Neural cell (in vitro differentiated cells): ENCODE data around the gene SLC22A23. TPM values are rescaled to one million over a fixed set of nuclear protein-coding genes. Genes with fewer than 3 reads are reported as not detected.

Experiments used
- H2AFZ ChIP-seq: fragments of 200-600, 300-800 bp; sonication (generic), shearing (Covaris generic); 2 replicates; pipeline ENCODE4 v1.6.0; 2014; ENCODE audit warnings: low read depth, mild to moderate bottlenecking, antibody characterized with exemption, low read length, moderate library complexity
- H3F3A ChIP-seq: fragments of 200-600 bp; shearing (Covaris generic); 2 replicates; pipeline ENCODE4 v1.6.1; 2016; ENCODE audit warnings: mild to moderate bottlenecking, moderate library complexity, mixed read lengths, antibody characterized with exemption, low read length; ENCODE audit not compliant: insufficient read depth, poor library complexity, severe bottlenecking
- H3K27ac ChIP-seq: fragments of 200-600, 300-800 bp; sonication (generic), shearing (Covaris generic); 2 replicates; pipeline ENCODE4 v1.5.1; 2014; ENCODE audit warnings: mild to moderate bottlenecking, low read length, moderate library complexity
- H3K27me3 ChIP-seq: fragments of 300-800, 200-600 bp; sonication (generic), shearing (Covaris generic); 2 replicates; pipeline ENCODE4 v1.6.0; 2014; ENCODE audit warnings: mild to moderate bottlenecking, low read depth, low read length, moderate library complexity; ENCODE audit not compliant: insufficient read depth
- H3K36me3 ChIP-seq: fragments of 300-800, 200-600 bp; sonication (generic), shearing (Covaris generic); 2 replicates; pipeline ENCODE4 v1.5.1; 2014; ENCODE audit warnings: mild to moderate bottlenecking, antibody characterized with exemption, low read length, moderate library complexity; ENCODE audit not compliant: insufficient read depth
- H3K4me2 ChIP-seq: fragments of 300-800, 200-600 bp; sonication (generic), shearing (Covaris generic); 2 replicates; pipeline ENCODE4 v1.6.0; 2014; ENCODE audit warnings: mild to moderate bottlenecking, low read length
- H3K4me3 ChIP-seq: fragments of 300-800, 200-600 bp; sonication (generic), shearing (Covaris generic); 2 replicates; pipeline ENCODE4 v1.5.1; 2014; ENCODE audit warnings: mild to moderate bottlenecking, low read length, moderate library complexity
- H3K79me2 ChIP-seq: fragments of 200-600 bp; shearing (Covaris generic); replicated peaks from 2 replicates; pipeline ENCODE4 v1.6.0; 2014; ENCODE audit warnings: mild to moderate bottlenecking, low read length, moderate library complexity; ENCODE audit not compliant: insufficient read depth
- H3K9ac ChIP-seq: fragments of 300-800, 200-600 bp; sonication (generic), shearing (Covaris generic); 2 replicates; pipeline ENCODE4 v1.6.1; 2016; ENCODE audit warnings: mild to moderate bottlenecking, low read length, mixed read lengths
- H3K9me2 ChIP-seq: fragments of 200-600 bp; shearing (Covaris generic); 2 replicates; pipeline ENCODE4 v1.6.1; 2016; ENCODE audit warnings: mild to moderate bottlenecking, low read length, mixed read lengths; ENCODE audit not compliant: insufficient read depth
- H3K9me3 ChIP-seq: fragments of 200-600, 300-800 bp; sonication (generic), shearing (Covaris generic); 2 replicates; pipeline ENCODE4 v1.6.1; 2016; ENCODE audit warnings: mild to moderate bottlenecking, mixed run types, low read length, moderate library complexity, mixed read lengths
- H4K20me1 ChIP-seq: fragments of 200-600 bp; shearing (Covaris generic); 2 replicates; pipeline ENCODE4 v1.6.1; 2016; ENCODE audit warnings: mild to moderate bottlenecking, mixed run types; ENCODE audit not compliant: insufficient read depth
- EP300 ChIP-seq: fragments of 450-650 bp; conservative IDR thresholded peaks from 2 replicates; pipeline ENCODE4 v1.6.1; 2014; ENCODE audit warnings: antibody characterized with exemption, mild to moderate bottlenecking, moderate library complexity; ENCODE audit not compliant: poor library complexity, severe bottlenecking
- EZH2 ChIP-seq: fragments of 200-600, 300-800 bp; shearing (Covaris generic), sonication (generic); IDR thresholded peaks from 2 replicates; pipeline ENCODE4 v1.6.1; 2014; ENCODE audit warnings: antibody characterized with exemption, low read length, borderline replicate concordance, mild to moderate bottlenecking; ENCODE audit not compliant: insufficient read depth, poor library complexity, severe bottlenecking
- MXI1 ChIP-seq: fragments of 450-650 bp; conservative IDR thresholded peaks from 2 replicates; pipeline ENCODE4 v1.6.1; 2014; ENCODE audit warnings: antibody characterized with exemption, mild to moderate bottlenecking; ENCODE audit not compliant: poor library complexity, severe bottlenecking
- POLR2AphosphoS5 ChIP-seq: IDR thresholded peaks from 2 replicates; pipeline ENCODE4 v1.6.1; 2012
- RAD21 ChIP-seq: fragments of 450-650 bp; conservative IDR thresholded peaks from 2 replicates; pipeline ENCODE4 v1.6.1; 2014; ENCODE audit warnings: antibody characterized with exemption, mild to moderate bottlenecking, moderate library complexity
- SMC3 ChIP-seq: fragments of 450-650 bp; conservative IDR thresholded peaks from 2 replicates; pipeline ENCODE4 v1.6.1; 2014; ENCODE audit warnings: antibody characterized with exemption, mild to moderate bottlenecking, moderate library complexity; ENCODE audit not compliant: poor library complexity
- TAF1 ChIP-seq: IDR thresholded peaks from 2 replicates; pipeline ENCODE4 v1.6.1; 2012; ENCODE audit warnings: low read depth
- polyA plus RNA-seq: library from polyadenylated mRNA; depleted of rRNA; stranded (reverse); fragments of >200 nt; gene quantifications from 2 replicates; pipeline ENCODE4 v1.2.3, GENCODE V29; 2014
- TF ChIP-seq, protein P1 (sequence below): IDR thresholded peaks from 2 replicates; pipeline ENCODE4 v1.6.1; 2012; ENCODE audit warnings: borderline replicate concordance
- TF ChIP-seq, protein P2 (sequence below): fragments of 450-650 bp; IDR thresholded peaks from 2 replicates; pipeline ENCODE4 v1.5.1; 2014; ENCODE audit warnings: antibody characterized with exemption, mild to moderate bottlenecking, moderate library complexity; ENCODE audit not compliant: poor library complexity, severe bottlenecking

The SLC22A23 gene
- polyA plus RNA-seq, 1 donor from 2014 or later: 8.8 TPM

DNA sequence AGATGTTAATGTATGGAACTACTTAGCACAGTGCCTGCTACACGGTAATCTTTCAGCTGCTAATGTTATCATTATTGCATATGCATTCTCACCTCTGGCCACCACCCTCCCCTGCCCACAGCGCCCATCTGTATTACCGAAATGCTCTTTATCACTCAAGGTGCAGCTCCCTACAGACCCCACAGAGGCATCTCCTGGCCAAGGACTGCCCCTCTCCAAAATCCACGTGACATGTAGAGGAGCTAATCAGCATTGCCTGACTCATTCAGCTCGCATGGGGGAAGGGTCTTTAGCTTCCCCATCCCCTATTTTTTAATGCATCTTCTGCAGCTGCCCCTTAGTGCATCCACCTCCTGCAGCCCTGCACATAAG lies 41.8 kb downstream of the SLC22A23 start:
- no peaks in the 10 kb centered on the region for H3F3A ChIP-seq
- H3K4me2 ChIP-seq: no peak overlapping the region
- no peak overlapping the region for H3K4me3 ChIP-seq
- H2AFZ ChIP-seq: no peak overlapping the region
- H3K9me3 ChIP-seq: no peaks in the 10 kb centered on the region
- no peaks in the 10 kb centered on the region for H3K79me2 ChIP-seq
- H3K9ac ChIP-seq: no peak overlapping the region
- H3K27ac ChIP-seq: no peak overlapping the region
- no peaks in the 10 kb centered on the region for H3K9me2 ChIP-seq
- no peaks in the 10 kb centered on the region for H3K27me3 ChIP-seq
- TF ChIP-seq RAD21 (no peak), POLR2AphosphoS5 (no peak)
- no peaks in the 10 kb centered on the region for H3K36me3 ChIP-seq
- H4K20me1 ChIP-seq: no peaks in the 10 kb centered on the region

DNA sequence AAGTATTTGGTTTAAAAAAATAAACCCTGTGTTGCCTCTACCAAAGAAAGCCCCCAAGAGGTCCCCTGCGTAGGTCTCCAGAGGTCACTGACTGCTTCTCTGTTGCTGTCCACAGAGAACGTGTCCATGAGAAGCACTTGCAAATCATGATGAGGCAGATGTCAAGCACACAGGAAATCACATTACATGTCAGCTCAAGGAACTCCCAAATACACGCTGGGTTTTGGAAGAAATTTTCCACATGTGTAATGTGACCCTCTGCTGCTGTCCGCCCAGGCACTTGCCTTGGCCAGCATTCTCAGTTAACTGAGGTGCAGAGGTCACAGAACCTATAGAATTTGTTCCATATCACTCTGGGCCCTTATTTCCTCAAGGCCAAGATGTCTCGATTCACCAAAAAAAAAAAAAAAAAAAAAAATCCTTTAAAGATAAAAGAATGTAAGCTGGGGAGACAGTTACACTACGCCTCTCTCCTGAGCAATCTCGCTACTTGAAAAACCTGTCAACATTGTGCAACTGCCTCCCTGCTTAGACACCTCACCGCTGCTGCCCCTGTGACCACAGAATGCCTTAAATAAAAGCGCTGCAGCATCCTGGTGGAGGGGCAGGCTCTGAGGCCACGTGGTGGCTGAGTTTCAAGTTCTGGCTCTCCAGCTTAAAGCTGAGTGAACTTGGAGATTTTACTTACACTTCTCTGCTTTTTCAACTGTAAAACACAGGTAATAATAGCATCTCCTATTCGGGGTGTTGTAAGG lies 42.3 kb downstream of the SLC22A23 start:
- no peaks in the 10 kb centered on the region for H3K79me2 ChIP-seq
- H3K27me3 ChIP-seq: no peaks in the 10 kb centered on the region
- no peak overlapping the region for H3K4me3 ChIP-seq
- H3K4me2 ChIP-seq: no peak overlapping the region
- no peaks in the 10 kb centered on the region for H4K20me1 ChIP-seq
- H3K9me3 ChIP-seq: no peaks in the 10 kb centered on the region
- H2AFZ ChIP-seq: no peak overlapping the region
- no peaks in the 10 kb centered on the region for H3F3A ChIP-seq
- no peaks in the 10 kb centered on the region for H3K9me2 ChIP-seq
- no peak overlapping the region for H3K9ac ChIP-seq
- TF ChIP-seq RAD21 (no peak), MXI1 (no peak)
- TF ChIP-seq, protein P1, sequence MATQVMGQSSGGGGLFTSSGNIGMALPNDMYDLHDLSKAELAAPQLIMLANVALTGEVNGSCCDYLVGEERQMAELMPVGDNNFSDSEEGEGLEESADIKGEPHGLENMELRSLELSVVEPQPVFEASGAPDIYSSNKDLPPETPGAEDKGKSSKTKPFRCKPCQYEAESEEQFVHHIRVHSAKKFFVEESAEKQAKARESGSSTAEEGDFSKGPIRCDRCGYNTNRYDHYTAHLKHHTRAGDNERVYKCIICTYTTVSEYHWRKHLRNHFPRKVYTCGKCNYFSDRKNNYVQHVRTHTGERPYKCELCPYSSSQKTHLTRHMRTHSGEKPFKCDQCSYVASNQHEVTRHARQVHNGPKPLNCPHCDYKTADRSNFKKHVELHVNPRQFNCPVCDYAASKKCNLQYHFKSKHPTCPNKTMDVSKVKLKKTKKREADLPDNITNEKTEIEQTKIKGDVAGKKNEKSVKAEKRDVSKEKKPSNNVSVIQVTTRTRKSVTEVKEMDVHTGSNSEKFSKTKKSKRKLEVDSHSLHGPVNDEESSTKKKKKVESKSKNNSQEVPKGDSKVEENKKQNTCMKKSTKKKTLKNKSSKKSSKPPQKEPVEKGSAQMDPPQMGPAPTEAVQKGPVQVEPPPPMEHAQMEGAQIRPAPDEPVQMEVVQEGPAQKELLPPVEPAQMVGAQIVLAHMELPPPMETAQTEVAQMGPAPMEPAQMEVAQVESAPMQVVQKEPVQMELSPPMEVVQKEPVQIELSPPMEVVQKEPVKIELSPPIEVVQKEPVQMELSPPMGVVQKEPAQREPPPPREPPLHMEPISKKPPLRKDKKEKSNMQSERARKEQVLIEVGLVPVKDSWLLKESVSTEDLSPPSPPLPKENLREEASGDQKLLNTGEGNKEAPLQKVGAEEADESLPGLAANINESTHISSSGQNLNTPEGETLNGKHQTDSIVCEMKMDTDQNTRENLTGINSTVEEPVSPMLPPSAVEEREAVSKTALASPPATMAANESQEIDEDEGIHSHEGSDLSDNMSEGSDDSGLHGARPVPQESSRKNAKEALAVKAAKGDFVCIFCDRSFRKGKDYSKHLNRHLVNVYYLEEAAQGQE: no peak
- H3K27ac ChIP-seq: no peak overlapping the region
- H3K36me3 ChIP-seq: no peaks in the 10 kb centered on the region

DNA sequence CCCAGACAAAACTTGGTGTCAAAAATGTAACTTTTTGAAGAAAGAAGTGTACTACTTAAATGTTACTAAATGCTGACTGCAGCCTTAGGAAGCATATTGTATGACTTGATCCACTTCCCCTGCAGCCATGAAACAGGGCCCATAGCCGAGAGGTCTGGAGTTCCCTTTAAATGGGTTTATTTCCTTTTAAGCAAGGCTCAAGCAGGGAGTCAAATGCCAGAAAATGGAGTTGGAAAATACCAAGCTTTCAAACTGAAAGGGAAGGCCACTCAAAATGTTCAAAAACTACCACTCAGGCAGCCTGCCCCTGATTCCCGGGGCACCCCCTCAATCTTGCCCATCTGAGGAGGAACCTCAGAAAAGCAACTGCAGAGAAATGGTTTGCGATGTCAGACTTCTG lies 43.3 kb downstream of the SLC22A23 start:
- Histone ChIP-seq H3F3A (no peaks in the 10 kb centered on the region), H3K79me2 (no peaks in the 10 kb centered on the region), H3K9me3 (no peaks in the 10 kb centered on the region), H4K20me1 (no peaks in the 10 kb centered on the region), H3K27ac (no peak overlapping the region), H3K4me3 (no peak overlapping the region), H3K9me2 (no peaks in the 10 kb centered on the region), H3K9ac (no peak overlapping the region), H3K36me3 (no peaks in the 10 kb centered on the region), H3K4me2 (no peak overlapping the region), H2AFZ (no peak overlapping the region), H3K27me3 (no peaks in the 10 kb centered on the region)
- TF ChIP-seq, protein P1: no peak
- TF ChIP-seq SMC3 (no peak), EP300 (no peak), EZH2 (no peak), POLR2AphosphoS5 (no peak), TAF1 (no peak), RAD21 (no peak), MXI1 (no peak)
- TF ChIP-seq, protein P2, sequence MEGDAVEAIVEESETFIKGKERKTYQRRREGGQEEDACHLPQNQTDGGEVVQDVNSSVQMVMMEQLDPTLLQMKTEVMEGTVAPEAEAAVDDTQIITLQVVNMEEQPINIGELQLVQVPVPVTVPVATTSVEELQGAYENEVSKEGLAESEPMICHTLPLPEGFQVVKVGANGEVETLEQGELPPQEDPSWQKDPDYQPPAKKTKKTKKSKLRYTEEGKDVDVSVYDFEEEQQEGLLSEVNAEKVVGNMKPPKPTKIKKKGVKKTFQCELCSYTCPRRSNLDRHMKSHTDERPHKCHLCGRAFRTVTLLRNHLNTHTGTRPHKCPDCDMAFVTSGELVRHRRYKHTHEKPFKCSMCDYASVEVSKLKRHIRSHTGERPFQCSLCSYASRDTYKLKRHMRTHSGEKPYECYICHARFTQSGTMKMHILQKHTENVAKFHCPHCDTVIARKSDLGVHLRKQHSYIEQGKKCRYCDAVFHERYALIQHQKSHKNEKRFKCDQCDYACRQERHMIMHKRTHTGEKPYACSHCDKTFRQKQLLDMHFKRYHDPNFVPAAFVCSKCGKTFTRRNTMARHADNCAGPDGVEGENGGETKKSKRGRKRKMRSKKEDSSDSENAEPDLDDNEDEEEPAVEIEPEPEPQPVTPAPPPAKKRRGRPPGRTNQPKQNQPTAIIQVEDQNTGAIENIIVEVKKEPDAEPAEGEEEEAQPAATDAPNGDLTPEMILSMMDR: no peak
